ENCODE results near the gene KCNS1.

Gene KCNS1

GRCh38 chr20:45124365-45124764 lies 23.4 kb upstream of the KCNS1 start, which contains the start of gene WFDC12:
Gene WFDC12, minus strand, starts transcription at chr20:45124465. Its CDS starts 18 bp downstream, at chr20:45124447.
- TF ChIP-seq CTCF (IDR thresholded peaks at IDR 0.05; ENCODE audit: low read depth, low read length) = no peak
- H3K4me3 ChIP-seq (ENCODE audit: low read depth, low read length) = no peak within 1 kb of the TSS

- H3K4me3 ChIP-seq (ENCODE audit: low read depth, low read length) = no peak overlapping the region
- no peak for TF ChIP-seq CTCF (IDR thresholded peaks at IDR 0.05; ENCODE audit: low read depth, low read length)
Measured at GRCh38 chr20:45121388-45121787, 20.5 kb upstream of the KCNS1 start.

GRCh38 chr20:45119556-45120266 lies 18.8 kb upstream of the KCNS1 start:
- no peak overlapping the region for H3K4me3 ChIP-seq (ENCODE audit: low read depth, low read length)
- no peak for TF ChIP-seq CTCF (IDR thresholded peaks at IDR 0.05; ENCODE audit: low read depth, low read length)

- no peak overlapping the region for H3K4me3 ChIP-seq (ENCODE audit: low read depth, low read length)
- TF ChIP-seq CTCF (IDR thresholded peaks at IDR 0.05; ENCODE audit: low read depth, low read length) = no peak
Measured at GRCh38 chr20:45118028-45118427, 17.1 kb upstream of the KCNS1 start.

GRCh38 chr20:45117581-45117980 lies 16.7 kb upstream of the KCNS1 start:
- no peak for TF ChIP-seq CTCF (IDR thresholded peaks at IDR 0.05; ENCODE audit: low read depth, low read length)
- H3K4me3 ChIP-seq (ENCODE audit: low read depth, low read length) = no peak overlapping the region

- TF ChIP-seq CTCF (IDR thresholded peaks at IDR 0.05; ENCODE audit: low read depth, low read length) = no peak
- no peak overlapping the region for H3K4me3 ChIP-seq (ENCODE audit: low read depth, low read length)
Measured at GRCh38 chr20:45115829-45116228, 14.9 kb upstream of the KCNS1 start.

- TF ChIP-seq CTCF (IDR thresholded peaks at IDR 0.05; ENCODE audit: low read depth, low read length) = no peak
- H3K4me3 ChIP-seq (ENCODE audit: low read depth, low read length) = no peak overlapping the region
Measured at GRCh38 chr20:45115386-45115774, 14.5 kb upstream of the KCNS1 start.
